ENCODE data around the gene PCP2. TPM values are rescaled to one million over a fixed set of nuclear protein-coding genes. Genes with fewer than 3 reads are reported as not detected.
A peak's percentile ranks its signal among the peaks of the same experiment; 100 is the strongest.

The PCP2 gene
- total RNA-seq, 1 experiment from 2014 or later = not detected

DNA sequence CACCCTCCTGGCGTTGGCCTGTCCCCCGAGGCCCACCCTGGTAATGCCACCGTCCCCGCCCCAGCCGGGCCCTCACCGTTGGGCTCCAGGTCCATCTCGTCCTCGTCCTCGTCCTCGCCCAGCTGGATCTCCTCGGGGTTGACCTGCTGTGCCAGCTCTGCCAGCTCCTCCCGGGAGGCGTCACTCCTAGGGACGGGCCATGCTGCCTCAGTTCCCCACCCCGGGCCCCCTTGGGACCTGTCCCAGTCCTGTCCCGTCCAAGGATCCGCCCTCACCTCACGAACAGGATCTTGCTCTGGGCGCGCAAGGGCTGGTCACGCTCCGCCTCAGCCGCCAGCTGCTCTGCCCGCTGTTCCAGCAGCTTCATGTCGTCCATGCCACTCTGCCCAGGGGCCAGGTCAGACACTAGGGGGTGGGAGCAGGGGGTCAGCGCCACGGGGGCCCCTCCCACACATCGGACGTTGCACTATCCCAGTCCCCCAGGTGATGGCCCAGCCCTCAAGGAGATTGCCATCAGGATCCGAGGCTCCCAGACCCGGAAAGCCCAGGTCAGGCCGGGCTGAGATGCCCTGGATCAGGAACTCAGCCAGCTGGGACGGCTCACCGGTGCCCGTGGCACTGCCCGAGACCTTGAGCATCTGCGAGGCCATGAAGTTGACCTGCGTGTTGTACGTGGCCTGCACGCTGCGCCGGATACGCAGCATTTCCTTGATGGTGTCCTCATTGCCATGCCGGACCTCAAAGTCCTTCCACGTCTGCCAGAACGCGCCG lies 13.7 kb downstream of the PCP2 start:
- DNase-seq (ENCODE audit: low read depth) = no peak

DNA sequence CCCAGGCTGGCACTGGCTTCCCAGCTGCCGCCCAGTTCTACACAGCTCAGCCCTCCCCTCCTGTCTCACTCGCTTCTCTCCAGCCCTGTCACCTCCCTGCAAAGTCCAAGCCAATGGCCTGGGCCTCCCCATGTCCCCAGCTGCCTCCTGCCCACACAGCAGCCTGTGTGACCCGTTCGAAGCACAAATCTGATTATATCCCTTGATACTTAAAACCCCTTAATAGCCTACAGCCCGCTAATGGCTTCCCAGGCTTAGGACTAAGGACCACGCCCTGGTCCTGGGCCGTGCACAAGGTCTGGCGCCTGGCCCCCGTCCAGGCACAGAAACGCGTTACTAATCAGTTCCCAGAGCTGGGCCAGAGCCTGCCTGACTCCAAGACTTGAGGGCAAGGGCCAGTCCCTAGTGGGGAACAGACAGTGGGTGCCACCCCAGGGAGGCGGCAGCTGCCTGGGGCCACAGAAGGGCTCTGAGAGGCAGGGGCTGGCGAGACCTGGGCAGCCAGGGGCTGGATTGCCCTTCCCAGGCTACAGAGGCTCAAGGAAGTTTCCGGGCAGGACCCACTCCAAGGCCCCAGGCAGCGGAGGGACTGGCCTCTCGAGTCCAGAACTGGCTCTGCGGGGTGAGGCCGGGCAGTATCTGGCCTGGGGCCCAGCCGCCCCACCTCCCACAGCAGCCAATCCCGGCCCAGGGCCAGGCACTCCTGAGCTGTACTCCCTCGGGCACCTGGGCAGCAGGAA lies 14.6 kb downstream of the PCP2 start:
- DNase-seq (ENCODE audit: low read depth) = no peak

DNA sequence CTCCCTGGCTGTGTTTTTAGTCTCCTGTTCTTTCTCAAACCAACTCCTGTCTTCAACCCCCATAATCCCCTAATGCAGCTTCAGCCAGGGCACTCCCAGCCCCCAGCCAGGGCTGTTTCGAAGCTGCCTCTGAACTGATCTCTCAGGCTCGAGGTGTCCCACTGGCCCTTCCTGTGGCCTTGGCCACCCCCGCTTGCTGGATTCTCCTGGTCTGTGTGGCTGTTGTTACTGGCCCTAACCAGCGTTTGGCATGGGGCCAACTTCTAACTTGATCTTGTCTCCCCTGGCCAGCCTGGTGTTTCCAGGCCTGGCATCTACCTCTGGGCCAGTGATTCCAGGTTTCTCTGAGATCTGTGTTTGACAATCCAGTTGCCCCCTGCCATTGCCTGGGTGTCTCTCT lies 15.2 kb downstream of the PCP2 start:
- DNase-seq (ENCODE audit: low read depth) = no peak

DNA sequence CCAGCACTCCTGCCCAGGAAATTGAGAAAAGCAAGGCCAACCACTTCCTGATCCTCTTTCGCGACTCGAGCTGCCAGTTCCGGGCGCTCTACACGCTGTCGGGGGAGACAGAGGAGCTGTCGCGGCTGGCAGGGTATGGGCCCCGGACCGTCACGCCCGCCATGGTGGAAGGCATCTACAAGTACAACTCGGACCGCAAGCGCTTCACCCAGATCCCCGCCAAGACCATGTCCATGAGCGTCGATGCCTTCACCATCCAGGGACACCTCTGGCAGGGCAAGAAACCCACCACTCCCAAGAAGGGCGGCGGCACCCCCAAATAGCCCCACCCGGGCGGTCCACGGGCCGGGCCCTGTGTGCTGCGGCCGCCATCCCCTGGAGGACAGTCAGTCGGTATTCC lies 15.8 kb downstream of the PCP2 start:
- DNase-seq (ENCODE audit: low read depth) = no peak

DNA sequence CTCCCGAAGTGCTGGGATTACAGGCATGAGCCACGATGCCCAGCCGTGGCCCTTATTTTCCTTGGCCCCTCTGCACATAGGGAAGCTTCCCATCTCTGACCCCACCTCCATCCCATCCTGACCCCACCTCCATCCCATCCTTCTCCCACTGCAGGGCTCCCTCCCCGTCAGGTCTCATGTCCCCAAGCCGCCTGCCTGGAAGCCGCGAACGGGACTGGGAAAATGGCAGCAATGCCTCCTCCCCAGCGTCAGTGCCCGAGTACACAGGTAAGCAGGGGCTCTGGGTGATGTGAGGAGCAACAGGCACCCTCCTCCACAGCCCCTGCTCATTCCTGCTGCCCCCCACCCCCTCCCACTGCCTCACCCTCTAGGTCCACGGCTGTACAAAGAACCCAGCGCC lies 16.3 kb downstream of the PCP2 start:
- no peak for DNase-seq (ENCODE audit: low read depth)

DNA sequence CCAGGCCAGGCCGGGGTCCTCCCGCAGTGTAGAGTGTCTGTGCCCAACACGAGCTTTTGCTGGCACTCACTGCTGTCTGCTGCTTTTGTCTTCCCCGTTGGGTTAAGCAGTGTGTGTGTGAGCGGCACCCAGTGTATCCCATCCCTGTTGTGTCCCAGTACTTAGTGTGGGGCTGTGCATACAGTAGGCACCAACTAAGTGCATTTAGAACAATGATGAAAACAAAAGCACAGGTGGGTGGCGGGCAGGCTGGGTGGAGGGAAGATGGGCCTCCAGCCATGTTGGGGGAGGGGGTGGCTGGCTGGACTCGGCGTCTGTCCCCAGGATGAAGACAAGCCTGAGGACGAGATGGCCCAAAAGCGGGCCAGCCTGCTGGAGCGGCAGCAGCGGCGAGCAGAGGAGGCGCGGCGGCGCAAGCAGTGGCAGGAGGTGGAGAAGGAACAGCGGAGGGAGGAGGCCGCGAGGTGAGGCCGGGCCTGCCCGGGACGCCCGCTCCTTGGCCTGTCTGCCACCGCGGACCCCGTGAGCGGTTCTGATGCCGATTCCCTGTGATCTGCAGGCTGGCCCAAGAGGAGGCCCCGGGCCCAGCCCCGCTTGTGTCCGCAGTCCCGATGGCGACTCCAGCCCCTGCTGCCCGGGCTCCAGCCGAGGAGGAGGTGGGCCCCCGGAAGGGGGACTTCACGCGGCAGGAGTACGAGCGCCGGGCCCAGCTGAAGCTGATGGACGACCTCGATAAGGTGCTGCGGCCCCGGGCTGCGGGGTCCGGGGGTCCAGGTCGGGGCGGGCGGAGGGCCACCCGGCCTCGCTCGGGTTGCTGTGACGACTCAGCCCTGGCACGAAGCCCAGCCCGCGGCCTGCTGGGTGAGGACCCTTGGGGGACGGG lies 18.4 kb downstream of the PCP2 start:
- no peak for DNase-seq (ENCODE audit: low read depth)

DNA sequence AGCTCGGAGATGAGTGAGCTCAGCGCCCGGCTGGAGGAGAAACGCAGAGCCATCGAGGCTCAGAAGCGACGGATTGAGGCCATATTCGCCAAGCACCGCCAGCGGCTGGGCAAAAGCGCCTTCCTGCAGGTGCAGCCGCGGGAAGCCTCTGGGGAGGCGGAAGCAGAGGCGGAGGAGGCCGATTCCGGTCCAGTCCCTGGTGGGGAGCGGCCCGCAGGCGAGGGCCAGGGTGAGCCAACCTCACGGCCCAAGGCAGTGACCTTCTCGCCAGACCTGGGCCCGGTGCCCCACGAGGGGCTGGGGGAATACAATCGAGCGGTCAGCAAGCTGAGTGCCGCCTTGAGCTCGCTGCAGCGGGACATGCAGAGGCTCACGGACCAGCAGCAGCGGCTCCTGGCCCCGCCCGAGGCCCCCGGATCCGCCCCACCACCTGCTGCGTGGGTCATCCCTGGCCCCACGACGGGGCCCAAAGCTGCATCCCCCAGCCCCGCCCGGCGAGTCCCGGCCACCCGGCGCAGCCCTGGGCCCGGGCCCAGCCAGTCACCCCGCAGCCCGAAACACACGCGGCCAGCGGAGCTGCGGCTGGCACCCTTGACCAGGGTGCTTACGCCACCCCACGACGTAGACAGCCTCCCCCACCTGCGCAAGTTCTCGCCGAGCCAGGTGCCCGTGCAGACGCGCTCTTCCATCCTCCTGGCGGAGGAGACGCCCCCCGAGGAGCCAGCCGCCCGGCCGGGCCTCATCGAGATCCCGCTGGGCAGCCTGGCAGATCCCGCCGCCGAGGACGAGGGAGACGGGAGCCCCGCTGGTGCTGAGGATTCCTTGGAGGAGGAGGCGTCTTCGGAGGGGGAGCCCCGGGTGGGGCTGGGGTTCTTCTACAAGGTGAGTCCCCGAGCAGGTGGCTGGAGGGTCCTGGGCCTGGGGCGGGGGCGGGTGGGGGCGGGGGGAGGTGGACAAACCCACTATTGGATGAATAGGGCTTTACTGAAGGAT lies 20.9 kb downstream of the PCP2 start:
- no peak for DNase-seq (ENCODE audit: low read depth)

DNA sequence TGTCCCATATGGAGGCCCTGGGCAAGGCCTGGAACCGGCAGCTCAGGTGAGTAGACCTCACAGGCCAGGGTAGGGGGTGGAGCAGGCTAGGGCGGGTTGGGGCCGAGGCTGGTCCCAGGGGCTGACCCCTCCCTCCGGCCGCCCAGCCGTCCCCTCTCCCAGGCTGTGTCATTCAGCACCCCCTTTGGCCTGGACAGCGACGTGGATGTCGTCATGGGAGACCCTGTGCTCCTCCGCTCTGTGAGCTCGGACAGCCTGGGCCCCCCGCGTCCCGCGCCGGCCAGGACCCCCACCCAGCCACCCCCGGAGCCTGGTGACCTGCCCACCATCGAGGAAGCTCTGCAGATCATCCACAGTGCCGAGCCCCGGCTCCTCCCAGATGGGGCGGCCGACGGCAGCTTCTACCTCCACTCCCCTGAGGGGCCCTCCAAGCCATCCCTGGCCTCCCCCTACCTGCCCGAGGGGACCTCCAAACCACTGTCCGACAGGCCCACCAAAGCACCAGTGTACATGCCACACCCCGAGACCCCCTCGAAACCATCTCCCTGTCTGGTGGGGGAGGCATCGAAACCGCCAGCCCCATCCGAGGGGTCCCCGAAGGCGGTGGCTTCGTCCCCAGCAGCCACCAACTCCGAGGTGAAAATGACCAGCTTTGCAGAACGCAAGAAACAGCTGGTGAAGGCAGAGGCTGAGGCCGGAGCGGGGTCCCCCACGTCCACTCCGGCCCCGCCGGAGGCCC lies 21.8 kb downstream of the PCP2 start:
- no peak for DNase-seq (ENCODE audit: low read depth)

DNA sequence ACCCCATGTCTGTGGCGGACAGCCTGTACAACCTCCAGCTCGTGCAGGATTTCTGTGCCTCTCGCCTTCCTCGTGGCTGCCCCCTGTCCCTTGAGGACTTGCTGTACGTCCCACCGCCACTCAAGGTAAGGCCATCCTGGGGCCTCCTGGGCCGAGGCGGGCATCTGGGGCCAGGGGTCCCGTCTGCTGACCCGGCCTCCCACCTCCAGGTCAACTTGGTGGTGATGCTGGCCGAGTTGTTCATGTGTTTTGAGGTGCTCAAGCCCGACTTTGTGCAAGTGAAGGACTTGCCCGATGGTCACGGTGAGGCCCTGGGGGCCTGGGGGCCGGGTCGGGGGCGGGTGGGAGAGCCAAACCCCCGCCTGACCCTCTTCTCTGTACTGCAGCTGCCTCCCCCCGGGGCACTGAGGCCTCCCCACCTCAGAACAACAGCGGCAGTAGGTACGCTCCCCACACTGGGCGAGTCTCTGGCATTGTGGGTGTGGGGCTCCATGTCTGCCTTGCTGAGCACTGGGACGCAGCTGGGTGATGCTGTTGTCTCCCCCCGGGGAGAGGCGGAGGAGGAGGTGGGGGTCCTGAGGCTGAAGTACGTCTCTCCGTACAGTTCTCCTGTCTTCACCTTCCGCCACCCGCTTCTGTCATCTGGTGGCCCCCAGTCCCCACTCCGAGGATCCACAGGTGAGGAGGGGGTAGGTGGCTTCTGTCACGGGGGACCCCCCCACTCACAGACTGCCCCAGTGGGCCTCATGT lies 22.9 kb downstream of the PCP2 start:
- no peak for DNase-seq (ENCODE audit: low read depth)

DNA sequence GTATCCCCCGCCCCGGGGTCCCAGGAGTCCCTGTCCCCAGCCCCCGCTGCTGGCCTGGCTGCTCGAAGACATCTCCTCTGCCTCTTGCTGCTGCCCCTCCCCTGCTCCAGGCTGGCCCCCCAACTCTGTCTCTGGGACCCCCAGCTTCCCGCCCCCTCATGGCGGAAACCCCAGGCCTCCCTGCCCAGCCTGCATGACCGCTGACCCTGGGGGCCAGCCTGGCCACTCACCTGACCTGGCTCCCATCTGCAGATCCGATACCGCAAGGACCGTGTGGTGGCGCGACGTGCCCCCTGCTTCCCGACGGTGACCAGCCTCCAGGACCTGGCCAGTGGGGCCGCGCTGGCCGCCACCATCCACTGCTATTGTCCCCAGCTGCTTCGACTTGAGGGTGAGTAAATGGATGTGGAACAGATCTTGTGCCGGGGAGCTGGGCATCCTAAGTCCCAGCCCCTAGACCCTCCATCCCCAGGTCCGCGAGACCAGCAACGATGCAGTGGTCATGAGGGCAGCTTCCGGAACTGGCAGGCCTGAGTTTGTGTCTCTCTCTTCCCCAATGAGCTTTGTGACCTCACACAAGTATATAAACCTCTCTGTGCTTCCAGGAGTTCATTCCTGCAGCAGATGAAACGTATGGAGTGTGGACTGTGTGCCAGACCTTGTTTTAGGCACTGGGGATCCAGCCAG lies 25.5 kb downstream of the PCP2 start:
- DNase-seq (ENCODE audit: low read depth) = no peak

DNA sequence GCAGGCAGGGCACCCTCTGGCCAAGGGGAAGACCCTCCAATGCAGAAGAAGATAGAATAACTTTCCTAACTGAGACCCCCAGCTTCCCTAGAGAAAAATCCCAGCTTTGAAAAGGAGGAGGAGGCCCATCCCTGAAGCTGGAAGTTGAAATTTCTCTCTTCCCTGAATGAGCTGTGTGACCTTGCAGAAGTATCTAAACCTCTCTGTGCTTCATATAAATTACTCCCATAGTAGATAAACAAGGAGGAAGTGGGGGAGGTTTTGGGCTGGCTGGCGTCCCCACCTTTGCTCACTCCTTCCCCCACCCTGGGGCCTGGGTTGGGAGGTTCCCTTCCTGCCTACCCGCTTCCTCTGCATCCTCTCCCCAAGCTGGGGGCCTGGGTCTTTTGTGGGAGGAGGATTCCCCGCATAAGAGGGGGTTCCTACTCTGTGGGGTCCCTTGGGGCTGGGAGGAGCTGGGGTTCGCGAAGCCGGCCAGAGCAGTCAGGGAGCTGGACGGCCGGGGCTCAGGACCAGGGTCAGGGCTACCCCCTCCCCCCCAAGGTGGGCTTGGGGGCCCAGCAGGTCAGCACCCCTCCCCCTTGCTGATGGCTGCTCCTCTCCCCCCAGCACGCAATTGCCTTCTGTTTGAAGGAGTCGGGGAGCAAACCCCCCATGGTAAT lies 26.2 kb downstream of the PCP2 start:
- DNase-seq (ENCODE audit: low read depth) = no peak

DNA sequence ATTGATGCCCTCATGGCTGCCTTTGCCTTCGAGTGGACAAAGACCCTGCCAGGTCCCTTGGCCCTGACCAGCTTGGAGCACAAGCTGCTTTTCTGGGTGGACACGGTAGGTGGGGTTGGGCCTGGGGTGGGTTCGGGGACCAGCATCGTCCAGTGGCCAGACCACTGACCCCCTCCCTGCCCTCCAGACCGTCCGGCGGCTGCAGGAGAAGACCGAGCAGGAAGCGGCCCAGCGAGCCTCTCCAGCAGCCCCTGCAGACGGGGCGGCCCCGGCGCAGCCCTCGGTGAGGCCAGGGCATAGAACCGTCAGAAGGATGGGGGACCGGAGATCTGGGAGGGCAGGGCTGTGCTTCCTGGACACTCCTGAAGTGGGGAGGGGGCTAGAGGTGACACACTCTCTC lies 27.2 kb downstream of the PCP2 start:
- no peak for DNase-seq (ENCODE audit: low read depth)

DNA sequence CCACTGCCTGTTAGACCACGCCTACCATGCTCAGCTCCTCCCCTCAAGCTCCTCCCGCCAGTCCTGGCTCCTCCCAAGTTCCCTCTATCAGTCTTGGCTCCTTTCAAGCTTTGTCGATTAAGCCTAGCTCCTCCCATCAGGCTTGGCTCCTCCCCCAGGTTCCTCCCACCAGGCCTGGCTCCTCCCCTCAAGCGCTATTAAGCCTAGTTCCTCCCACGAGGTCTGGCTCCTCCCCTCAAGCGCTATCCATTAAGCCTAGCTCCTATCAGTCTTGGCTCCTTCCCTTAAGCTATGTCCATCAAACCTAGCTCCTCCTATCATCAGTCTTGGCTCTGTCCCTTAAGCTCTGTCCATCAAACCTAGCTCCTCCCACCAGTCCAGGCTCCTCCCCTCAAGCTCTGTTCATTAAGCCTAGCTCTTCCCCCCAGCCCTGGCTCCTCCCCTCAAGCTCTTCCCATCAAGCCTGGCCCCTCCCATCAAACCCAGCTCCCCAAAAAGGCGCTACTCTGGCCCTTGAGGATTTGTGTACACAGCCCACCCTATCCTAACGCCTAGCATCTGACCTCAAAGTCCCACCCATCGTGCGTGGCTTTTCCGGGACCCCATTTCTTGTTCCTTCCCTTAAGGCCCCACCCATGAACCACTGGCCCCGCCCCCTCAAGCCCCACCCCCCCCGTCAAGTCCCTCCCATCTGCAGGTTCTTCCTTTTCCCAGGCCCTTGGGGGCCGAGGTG lies 27.9 kb downstream of the PCP2 start:
- DNase-seq (ENCODE audit: low read depth) = peak; percentile 42

DNA sequence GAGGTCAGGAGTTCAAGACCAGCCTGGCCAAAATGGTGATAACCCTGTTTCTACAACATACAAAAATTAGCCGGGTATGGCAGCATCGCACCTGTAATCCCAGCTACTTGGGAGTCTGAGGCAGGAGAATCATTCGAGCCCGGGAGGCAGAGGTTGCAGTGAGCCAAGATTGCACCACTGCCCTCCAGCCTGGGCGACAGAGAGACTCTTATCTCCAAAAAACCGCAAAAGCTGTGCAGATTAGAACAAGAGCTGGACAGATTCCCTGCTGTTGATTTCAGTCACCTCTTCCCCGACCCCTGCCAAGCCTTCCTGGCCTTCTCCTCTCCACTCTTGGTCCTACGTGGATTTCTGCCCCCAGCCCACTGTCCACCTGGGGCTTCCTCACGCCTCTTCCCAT lies 29.6 kb downstream of the PCP2 start:
- no peak for DNase-seq (ENCODE audit: low read depth)

DNA sequence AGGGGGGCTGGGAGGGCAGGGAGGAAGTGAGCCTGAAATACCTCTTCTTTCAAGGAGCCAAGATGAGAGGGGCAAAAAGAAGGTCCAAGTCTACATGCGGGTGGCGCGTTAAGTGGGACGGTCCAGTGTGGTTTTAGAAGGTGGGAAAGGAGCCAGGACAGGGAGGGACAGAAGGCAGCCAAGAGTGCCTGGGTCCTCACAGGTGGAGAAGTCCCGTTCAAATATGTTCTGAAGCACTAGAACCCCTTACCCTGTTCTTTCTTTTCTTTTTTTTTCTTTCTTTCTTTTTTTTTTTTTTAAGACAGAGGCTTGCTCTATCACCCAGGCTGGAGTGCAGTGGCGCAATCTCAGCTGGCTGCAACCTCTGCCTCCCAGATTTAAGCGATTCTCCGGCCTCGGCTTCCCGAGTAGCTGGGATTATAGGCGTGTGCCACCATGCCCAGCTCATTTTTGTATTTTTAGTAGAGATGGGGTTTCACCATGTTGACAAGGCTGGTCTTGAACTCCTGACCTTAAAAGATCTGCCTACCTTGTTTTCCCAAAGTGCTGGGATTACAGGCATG lies 30.5 kb downstream of the PCP2 start:
- no peak for DNase-seq (ENCODE audit: low read depth)

DNA sequence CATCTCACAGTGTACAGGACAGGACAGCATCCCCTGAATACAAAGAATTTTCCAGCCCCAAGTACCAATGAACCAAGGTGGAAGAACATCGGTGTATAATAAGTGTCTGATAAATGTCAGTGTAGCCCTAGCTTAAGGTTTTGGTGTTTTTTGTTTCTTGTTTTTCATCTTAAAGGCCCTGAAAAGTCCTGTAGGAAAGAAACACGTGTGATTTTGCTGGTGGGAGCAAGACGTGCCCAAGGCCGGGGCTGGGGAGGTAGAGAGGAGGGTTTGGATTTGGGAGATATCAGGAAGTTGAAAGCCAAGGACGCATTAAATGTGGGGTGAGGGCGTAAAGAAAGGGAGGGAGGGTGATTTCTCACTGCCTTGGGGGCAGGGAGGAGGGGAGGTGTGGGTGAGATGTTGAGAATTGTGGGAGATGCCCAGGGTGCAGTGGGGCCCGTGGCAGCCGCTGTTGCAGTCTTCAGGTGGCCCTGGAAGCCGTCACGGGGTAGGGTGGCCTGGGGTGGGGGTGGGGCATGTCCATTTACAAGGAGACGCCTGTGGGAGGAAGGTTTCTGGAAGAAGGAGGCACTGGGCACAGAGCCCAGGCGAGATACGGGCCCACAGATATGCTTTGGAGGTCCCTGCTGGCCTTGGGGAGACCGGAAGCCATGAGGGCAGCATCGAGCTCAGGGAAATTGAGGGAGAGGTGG lies 31.1 kb downstream of the PCP2 start:
- no peak for DNase-seq (ENCODE audit: low read depth)

DNA sequence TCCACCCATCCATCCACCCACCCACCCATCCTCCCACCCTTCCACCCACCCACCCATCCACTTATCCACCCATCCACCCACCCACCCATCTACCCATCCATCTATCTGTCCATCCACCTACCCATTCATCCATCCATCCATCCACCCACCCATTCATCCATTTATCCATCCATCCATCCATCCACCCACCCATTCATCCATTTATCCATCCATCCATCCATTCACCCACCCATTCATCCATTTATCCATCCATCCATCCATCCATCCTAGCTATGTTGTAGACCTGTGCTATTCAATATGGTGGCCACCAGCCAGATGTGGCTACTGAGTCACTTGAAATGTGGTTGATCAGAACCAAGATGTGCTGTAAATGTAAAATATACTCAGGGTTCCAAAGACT lies 32.8 kb downstream of the PCP2 start:
- no peak for DNase-seq (ENCODE audit: low read depth)

All from HT1080 (cell line).